GM12864 (cell line): ENCODE data around the gene WT1.

Source experiments
- DNase-seq: peaks from one replicate; pipeline ENCODE4 v3.0.0-alpha.2; 2011; ENCODE audit warnings: low read depth
- H3K4me3 ChIP-seq: 2 replicates; pipeline ENCODE4 v1.5.1; 2011; ENCODE audit warnings: mild to moderate bottlenecking, low read depth, low read length, control low read depth
- CTCF ChIP-seq: IDR thresholded peaks from 2 replicates; pipeline ENCODE4 v1.5.1; 2011; ENCODE audit warnings: low read depth, mild to moderate bottlenecking, moderate library complexity, low read length, control low read depth, inconsistent platforms; ENCODE audit errors: missing control alignments

Gene WT1

GRCh38 chr11:32466279-32466915 lies 31.1 kb upstream of the WT1 start:
- no peak for DNase-seq
- TF ChIP-seq CTCF = no peak
- H3K4me3 ChIP-seq = no peak overlapping the region

- no peak overlapping the region for H3K4me3 ChIP-seq
- DNase-seq = no peak
- no peak for TF ChIP-seq CTCF
Measured at GRCh38 chr11:32464078-32464477, 28.7 kb upstream of the WT1 start.

GRCh38 chr11:32462011-32462690 lies 26.8 kb upstream of the WT1 start:
- H3K4me3 ChIP-seq = no peak overlapping the region
- TF ChIP-seq CTCF = no peak
- no peak for DNase-seq

- no peak for DNase-seq
- no peak for TF ChIP-seq CTCF
- H3K4me3 ChIP-seq = no peak overlapping the region
Measured at GRCh38 chr11:32456864-32457263, 21.5 kb upstream of the WT1 start.

GRCh38 chr11:32454993-32455392 lies 19.7 kb upstream of the WT1 start:
- TF ChIP-seq CTCF = no peak
- H3K4me3 ChIP-seq = no peak overlapping the region
- no peak for DNase-seq

- TF ChIP-seq CTCF = no peak
- DNase-seq = no peak
- no peak overlapping the region for H3K4me3 ChIP-seq
Measured at GRCh38 chr11:32451808-32452207, 16.5 kb upstream of the WT1 start.

GRCh38 chr11:32450372-32450771 lies 15.0 kb upstream of the WT1 start:
- TF ChIP-seq CTCF = no peak

More at GRCh38 chr11:32450372-32450771, 15.0 kb upstream of the WT1 start:
- no peak for DNase-seq
- no peak overlapping the region for H3K4me3 ChIP-seq
